Measurements from ENCODE around the gene ATP10A. TPM values are rescaled to one million over a fixed set of nuclear protein-coding genes. Genes with fewer than 3 reads are reported as not detected.

ATP10A gene
- total and polyA plus RNA-seq, 2 experiments from 2014 or later, result 0.75 to 0.77 TPM

GRCh38 chr15:25844542-25844941, 18.6 kb downstream of the ATP10A start:
- no peak for TF ChIP-seq CTCF (IDR thresholded peaks at IDR 0.05; ENCODE audit: poor library complexity)
- no peak for TF ChIP-seq EZH2phosphoT487 (IDR thresholded peaks at IDR 0.05; ENCODE audit: low read depth, severe bottlenecking, unreplicated experiment)
- TF ChIP-seq EZH2 (IDR thresholded peaks at IDR 0.05; ENCODE audit: borderline replicate concordance), result no peak
- 73% methylated on average over 6 of the region's 6 CpGs for WGBS (ENCODE audit: low lambda C conversion rate, missing lambda C conversion rate)
- Histone ChIP-seq H3K36me3 (replicated peaks; ENCODE audit: insufficient read depth, low read depth) (no peaks in the 10 kb centered on the region), H4K20me1 (ENCODE audit: insufficient read depth, poor library complexity, severe bottlenecking) (no peaks in the 10 kb centered on the region), H3K27ac (no peak overlapping the region), H3K9me2 (replicated peaks; ENCODE audit: insufficient read depth) (no peaks in the 10 kb centered on the region), H2AFZ (no peak overlapping the region), H3K27me3 (no peaks in the 10 kb centered on the region), H3K79me2 (no peaks in the 10 kb centered on the region), H3K4me3 (no peak overlapping the region), H3K9me3 (ENCODE audit: low read depth) (no peaks in the 10 kb centered on the region), H3K4me1 (ENCODE audit: insufficient read depth) (peaks cover 14% of the 10 kb centered on the region), H3K4me2 (no peak overlapping the region)
- DNase-seq (ENCODE audit: low spot score), result no peak

GRCh38 chr15:25844076-25844475, 19.1 kb downstream of the ATP10A start:
- Histone ChIP-seq H3K27ac (no peak overlapping the region), H3K36me3 (replicated peaks; ENCODE audit: insufficient read depth, low read depth) (no peaks in the 10 kb centered on the region), H3K4me2 (no peak overlapping the region), H3K9me3 (ENCODE audit: low read depth) (no peaks in the 10 kb centered on the region), H3K4me1 (ENCODE audit: insufficient read depth) (peaks cover 13% of the 10 kb centered on the region), H2AFZ (no peak overlapping the region), H3K4me3 (no peak overlapping the region), H3K9me2 (replicated peaks; ENCODE audit: insufficient read depth) (no peaks in the 10 kb centered on the region), H3K27me3 (no peaks in the 10 kb centered on the region), H4K20me1 (ENCODE audit: insufficient read depth, poor library complexity, severe bottlenecking) (no peaks in the 10 kb centered on the region), H3K79me2 (no peaks in the 10 kb centered on the region)
- WGBS (ENCODE audit: low lambda C conversion rate, missing lambda C conversion rate), result 68% methylated on average over 7 of the region's 7 CpGs
- no peak for DNase-seq (ENCODE audit: low spot score)
- TF ChIP-seq CTCF (IDR thresholded peaks at IDR 0.05; ENCODE audit: poor library complexity), result no peak
- TF ChIP-seq EZH2 (IDR thresholded peaks at IDR 0.05; ENCODE audit: borderline replicate concordance), result no peak
- TF ChIP-seq EZH2phosphoT487 (IDR thresholded peaks at IDR 0.05; ENCODE audit: low read depth, severe bottlenecking, unreplicated experiment), result no peak

GRCh38 chr15:25839638-25840156, 23.4 kb downstream of the ATP10A start:
- 86% methylated on average over 10 of the region's 10 CpGs for WGBS (ENCODE audit: low lambda C conversion rate, missing lambda C conversion rate)
- no peak overlapping the region for H3K27ac ChIP-seq
- no peaks in the 10 kb centered on the region for H3K36me3 ChIP-seq (replicated peaks; ENCODE audit: insufficient read depth, low read depth)
- no peaks in the 10 kb centered on the region for H3K27me3 ChIP-seq
- TF ChIP-seq EZH2 (IDR thresholded peaks at IDR 0.05; ENCODE audit: borderline replicate concordance) (no peak), CTCF (IDR thresholded peaks at IDR 0.05; ENCODE audit: poor library complexity) (no peak), EZH2phosphoT487 (IDR thresholded peaks at IDR 0.05; ENCODE audit: low read depth, severe bottlenecking, unreplicated experiment) (no peak)
- no peaks in the 10 kb centered on the region for H4K20me1 ChIP-seq (ENCODE audit: insufficient read depth, poor library complexity, severe bottlenecking)
- no peak overlapping the region for H3K4me3 ChIP-seq
- no peak overlapping the region for H3K4me2 ChIP-seq
- DNase-seq (ENCODE audit: low spot score), result no peak
- peaks cover 5% of the 10 kb centered on the region for H3K4me1 ChIP-seq (ENCODE audit: insufficient read depth)
- H3K79me2 ChIP-seq, result no peaks in the 10 kb centered on the region
- H3K9me2 ChIP-seq (replicated peaks; ENCODE audit: insufficient read depth), result no peaks in the 10 kb centered on the region
- no peak overlapping the region for H2AFZ ChIP-seq
- no peaks in the 10 kb centered on the region for H3K9me3 ChIP-seq (ENCODE audit: low read depth)

- Histone ChIP-seq H3K27me3 (no peaks in the 10 kb centered on the region), H3K4me2 (no peak overlapping the region), H3K4me1 (ENCODE audit: insufficient read depth) (peaks cover 3% of the 10 kb centered on the region), H3K9me3 (ENCODE audit: low read depth) (no peaks in the 10 kb centered on the region), H3K4me3 (no peak overlapping the region), H3K79me2 (no peaks in the 10 kb centered on the region), H3K27ac (no peak overlapping the region), H2AFZ (no peak overlapping the region), H3K9me2 (replicated peaks; ENCODE audit: insufficient read depth) (no peaks in the 10 kb centered on the region), H4K20me1 (ENCODE audit: insufficient read depth, poor library complexity, severe bottlenecking) (no peaks in the 10 kb centered on the region), H3K36me3 (replicated peaks; ENCODE audit: insufficient read depth, low read depth) (no peaks in the 10 kb centered on the region)
- no peak for DNase-seq (ENCODE audit: low spot score)
- no peak for TF ChIP-seq EZH2phosphoT487 (IDR thresholded peaks at IDR 0.05; ENCODE audit: low read depth, severe bottlenecking, unreplicated experiment)
- TF ChIP-seq CTCF (IDR thresholded peaks at IDR 0.05; ENCODE audit: poor library complexity), result no peak
- no peak for TF ChIP-seq EZH2 (IDR thresholded peaks at IDR 0.05; ENCODE audit: borderline replicate concordance)
- 62% methylated on average over 4 of the region's 4 CpGs for WGBS (ENCODE audit: low lambda C conversion rate, missing lambda C conversion rate)
Measured at GRCh38 chr15:25838871-25839195, 24.3 kb downstream of the ATP10A start.
